VCaP (cell line): ENCODE data around the gene NFKBIE.

Experiments used
- H3K27ac ChIP-seq: fragments of 450-650 bp; 2 replicates; pipeline ENCODE4 v1.5.1; 2017
- TF ChIP-seq, protein P1 (sequence below): fragments of 450-650 bp; conservative IDR thresholded peaks from 2 replicates; pipeline ENCODE4 v1.5.1; 2017; ENCODE audit warnings: mild to moderate bottlenecking, moderate library complexity

NFKBIE gene

DNA sequence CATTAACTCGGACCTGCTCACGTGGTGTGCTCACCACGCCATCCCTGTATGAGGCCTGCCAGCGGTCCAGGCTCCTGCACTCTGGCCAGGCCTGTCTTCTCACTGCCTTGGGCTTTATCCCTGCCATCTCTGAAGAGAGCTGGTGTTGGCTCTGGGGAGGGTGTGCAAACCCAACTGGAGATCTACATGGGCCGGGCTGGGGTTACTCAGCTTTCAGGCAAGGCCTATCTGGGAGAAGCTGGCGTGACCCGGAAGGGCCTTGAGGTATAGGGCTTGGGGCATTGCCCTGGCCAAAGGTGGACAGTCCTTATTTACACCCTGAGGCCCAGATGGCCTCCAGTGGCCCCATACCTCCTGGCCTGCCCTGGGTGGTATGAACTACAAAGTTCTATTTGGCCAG, 36.9 kb downstream of the NFKBIE start:
- TF ChIP-seq, protein P1, sequence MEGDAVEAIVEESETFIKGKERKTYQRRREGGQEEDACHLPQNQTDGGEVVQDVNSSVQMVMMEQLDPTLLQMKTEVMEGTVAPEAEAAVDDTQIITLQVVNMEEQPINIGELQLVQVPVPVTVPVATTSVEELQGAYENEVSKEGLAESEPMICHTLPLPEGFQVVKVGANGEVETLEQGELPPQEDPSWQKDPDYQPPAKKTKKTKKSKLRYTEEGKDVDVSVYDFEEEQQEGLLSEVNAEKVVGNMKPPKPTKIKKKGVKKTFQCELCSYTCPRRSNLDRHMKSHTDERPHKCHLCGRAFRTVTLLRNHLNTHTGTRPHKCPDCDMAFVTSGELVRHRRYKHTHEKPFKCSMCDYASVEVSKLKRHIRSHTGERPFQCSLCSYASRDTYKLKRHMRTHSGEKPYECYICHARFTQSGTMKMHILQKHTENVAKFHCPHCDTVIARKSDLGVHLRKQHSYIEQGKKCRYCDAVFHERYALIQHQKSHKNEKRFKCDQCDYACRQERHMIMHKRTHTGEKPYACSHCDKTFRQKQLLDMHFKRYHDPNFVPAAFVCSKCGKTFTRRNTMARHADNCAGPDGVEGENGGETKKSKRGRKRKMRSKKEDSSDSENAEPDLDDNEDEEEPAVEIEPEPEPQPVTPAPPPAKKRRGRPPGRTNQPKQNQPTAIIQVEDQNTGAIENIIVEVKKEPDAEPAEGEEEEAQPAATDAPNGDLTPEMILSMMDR, result no peak
- no peak overlapping the region for H3K27ac ChIP-seq

DNA sequence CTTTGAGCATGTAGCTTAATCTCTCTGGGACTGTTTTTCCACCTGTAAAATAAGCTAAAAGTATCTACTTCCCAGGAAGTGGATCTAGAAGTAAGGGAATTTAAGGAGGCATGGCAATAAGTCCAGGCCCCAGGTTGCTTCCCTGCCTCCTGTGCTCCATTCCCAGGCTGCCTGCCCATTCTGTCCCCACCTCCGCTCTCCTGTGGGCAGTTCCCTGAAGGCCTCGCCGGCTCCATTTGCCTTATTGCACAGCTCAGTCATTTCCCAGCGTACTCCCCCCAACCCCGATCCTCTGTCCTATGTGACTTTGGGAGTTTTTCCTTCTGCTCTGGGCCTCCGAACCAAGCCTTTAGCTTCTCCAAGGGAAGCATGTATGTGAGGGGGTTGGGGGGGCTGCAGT, 37.3 kb downstream of the NFKBIE start:
- TF ChIP-seq, protein P1, result no peak
- no peak overlapping the region for H3K27ac ChIP-seq

DNA sequence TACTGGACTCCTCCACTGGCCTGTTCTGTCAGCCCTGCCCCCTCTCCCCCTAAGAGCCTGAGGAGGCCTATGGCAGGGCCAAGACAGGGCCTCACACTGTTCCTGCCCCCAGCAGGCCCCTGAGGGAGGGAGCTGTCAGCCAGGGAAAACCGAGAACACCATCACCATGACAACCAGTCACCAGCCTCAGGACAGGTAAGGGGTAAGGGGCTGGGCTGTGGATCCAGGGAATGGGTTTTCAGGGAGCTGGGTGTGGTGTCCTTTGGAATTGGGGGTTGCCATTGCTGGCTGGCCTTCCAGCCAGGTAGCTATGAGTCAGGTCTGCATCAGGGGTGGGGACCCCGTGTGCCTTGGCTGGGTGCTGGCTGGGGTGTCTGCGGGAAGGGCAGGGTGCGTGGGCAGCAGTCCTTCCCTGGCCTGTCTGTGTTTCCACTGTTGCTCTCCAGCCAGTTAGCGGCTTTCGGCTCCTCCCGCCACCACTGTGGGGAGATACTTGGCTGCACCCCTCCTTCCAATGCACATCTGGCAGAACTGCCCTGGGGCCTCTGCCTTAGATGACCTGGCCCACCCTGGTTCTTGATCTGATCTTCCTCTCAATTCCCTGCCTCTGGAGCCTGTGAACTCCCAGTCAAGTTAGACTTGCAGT, 38.1 kb downstream of the NFKBIE start:
- peak overlapping the region; percentile 81; the same call in 1 of the 2 replicates for H3K27ac ChIP-seq
- TF ChIP-seq, protein P1, result no peak

DNA sequence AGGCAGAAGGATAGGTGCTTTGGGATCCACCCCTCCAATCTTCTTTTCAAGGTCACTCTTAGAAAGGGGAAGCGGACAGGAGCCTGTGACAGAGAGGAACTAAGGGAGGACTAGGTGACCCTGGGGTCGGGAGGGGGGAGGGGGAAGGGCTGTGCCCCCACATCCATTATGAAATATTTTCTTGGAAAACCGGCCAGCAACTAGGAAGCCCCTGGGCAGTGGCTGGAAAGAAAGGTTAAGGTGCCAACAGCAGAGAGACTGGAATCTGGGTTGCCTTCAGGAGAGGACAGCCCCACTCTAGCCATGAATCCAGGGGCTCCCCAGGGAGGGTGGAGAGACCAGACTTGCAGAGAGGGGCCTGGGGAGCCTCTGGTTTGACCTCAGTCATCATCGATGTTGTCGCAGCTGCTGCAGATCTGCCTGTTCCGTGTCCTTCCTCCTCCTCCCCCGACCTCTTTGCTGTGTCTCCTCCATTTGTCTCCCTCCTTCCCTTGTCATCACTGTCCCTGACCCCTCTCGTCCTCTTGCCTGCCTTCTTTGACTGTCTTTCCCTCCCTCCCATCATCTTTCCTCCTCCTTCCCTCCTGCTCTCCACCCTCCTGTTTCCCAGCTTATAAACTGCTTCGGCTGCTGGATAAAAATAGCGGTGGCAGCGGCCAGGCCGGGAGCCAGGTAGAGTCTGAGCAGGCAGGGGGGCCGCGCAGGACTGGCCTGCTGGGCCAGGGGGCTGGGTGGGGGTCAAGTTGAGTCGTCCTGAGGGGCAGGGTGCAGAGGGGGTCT, 38.8 kb downstream of the NFKBIE start:
- peak overlapping the region; percentile 81; the same call in 1 of the 2 replicates for H3K27ac ChIP-seq
- TF ChIP-seq, protein P1, result no peak

DNA sequence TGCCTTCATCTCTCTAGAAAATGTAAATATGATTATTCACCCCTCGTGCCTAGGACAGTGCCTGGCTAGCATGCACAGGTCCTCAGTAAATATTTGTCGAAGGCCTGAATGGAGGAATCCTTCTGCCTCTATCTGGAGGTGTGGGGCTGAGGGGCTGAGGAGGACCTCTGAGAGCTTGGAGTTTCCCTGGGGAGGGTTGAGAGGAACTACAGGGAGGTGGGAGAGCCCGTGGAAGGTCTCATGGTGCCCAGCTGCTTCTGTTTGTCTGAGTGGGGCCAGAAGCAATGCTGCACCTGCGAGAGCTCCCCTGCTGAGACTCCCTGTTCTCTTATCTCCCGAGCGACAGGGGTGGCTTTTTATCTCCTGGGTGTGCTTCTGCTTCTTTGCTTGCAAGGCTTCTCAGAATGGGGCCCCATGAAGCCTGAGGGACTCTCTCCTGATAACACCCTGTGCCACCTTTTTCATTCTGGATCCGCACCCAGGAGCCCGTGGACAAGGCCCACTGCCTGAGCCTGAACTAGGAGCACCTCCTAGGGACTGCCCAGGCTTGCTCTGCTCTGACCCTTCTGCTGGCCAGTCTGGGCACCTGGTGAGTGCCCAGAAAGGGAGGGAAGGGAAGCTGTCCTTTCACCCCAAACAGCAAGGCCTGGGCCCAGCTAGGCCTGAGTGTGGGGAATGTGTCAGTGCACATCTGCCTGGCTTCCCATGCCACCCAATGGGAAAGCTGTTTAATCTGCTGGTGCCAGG, 39.6 kb downstream of the NFKBIE start:
- TF ChIP-seq, protein P1, result no peak
- peak overlapping the region; percentile 81; the same call in 1 of the 2 replicates for H3K27ac ChIP-seq

DNA sequence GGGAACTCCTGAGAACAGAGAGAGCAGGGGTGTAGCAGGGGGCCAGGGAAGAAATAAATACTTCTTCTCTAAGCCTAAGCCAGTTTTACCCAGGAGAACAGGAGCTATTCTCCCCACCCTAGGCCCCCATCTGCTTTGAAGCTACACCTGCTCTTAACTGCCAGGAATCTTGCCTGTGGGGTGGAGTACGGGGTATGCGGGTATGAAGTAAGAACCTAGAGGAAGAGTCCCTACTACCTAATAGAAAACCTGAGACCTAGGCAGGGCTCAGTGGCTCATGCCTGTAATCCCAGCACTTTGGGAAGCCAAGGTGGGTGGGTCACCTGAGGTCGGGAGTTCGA, 40.4 kb downstream of the NFKBIE start:
- TF ChIP-seq, protein P1, result no peak
- H3K27ac ChIP-seq, result peak overlapping the region; percentile 81
